Measurements from ENCODE around the gene MRPS10.

The MRPS10 gene

GRCh38 chr6:42217519-42218367 lies at the start of gene MRPS10:
TSS of gene MRPS10 (minus strand) at chr6:42217861. CDS start at chr6:42217849, 12 bp downstream.
- no peaks in the 10 kb centered on the region for H3K27me3 Mint-ChIP-seq
- no peaks in the 10 kb centered on the region for H3K9me3 Mint-ChIP-seq (ENCODE audit: low read depth)
- peaks cover 2% of the 10 kb centered on the region for H3K36me3 Mint-ChIP-seq
- peak within 1 kb of the TSS; percentile 98 for H3K4me3 Mint-ChIP-seq
- H3K4me1 Mint-ChIP-seq (ENCODE audit: low read depth): peaks cover 28% of the 10 kb centered on the region
- H3K27ac Mint-ChIP-seq: peak within 1 kb of the TSS; percentile 98

- H3K27me3 Mint-ChIP-seq: no peaks in the 10 kb centered on the region
- peaks cover 15% of the 10 kb centered on the region for H3K4me1 Mint-ChIP-seq (ENCODE audit: low read depth)
- H3K4me3 Mint-ChIP-seq: no peak overlapping the region
- H3K27ac Mint-ChIP-seq: no peak overlapping the region
- no peaks in the 10 kb centered on the region for H3K9me3 Mint-ChIP-seq (ENCODE audit: low read depth)
- peaks cover 18% of the 10 kb centered on the region for H3K36me3 Mint-ChIP-seq
Observed at GRCh38 chr6:42266538-42266937, 48.9 kb upstream of the MRPS10 start.

- no peak overlapping the region for H3K4me3 Mint-ChIP-seq
- H3K4me1 Mint-ChIP-seq (ENCODE audit: low read depth): peaks cover 14% of the 10 kb centered on the region
- no peaks in the 10 kb centered on the region for H3K9me3 Mint-ChIP-seq (ENCODE audit: low read depth)
- peaks cover 13% of the 10 kb centered on the region for H3K36me3 Mint-ChIP-seq
- no peaks in the 10 kb centered on the region for H3K27me3 Mint-ChIP-seq
- H3K27ac Mint-ChIP-seq: no peak overlapping the region
Observed at GRCh38 chr6:42264852-42265390, 47.3 kb upstream of the MRPS10 start.

GRCh38 chr6:42264162-42264851 lies 46.6 kb upstream of the MRPS10 start:
- no peaks in the 10 kb centered on the region for H3K9me3 Mint-ChIP-seq (ENCODE audit: low read depth)
- no peak overlapping the region for H3K27ac Mint-ChIP-seq
- H3K36me3 Mint-ChIP-seq: peaks cover 13% of the 10 kb centered on the region
- H3K27me3 Mint-ChIP-seq: no peaks in the 10 kb centered on the region
- no peak overlapping the region for H3K4me3 Mint-ChIP-seq
- peaks cover 9% of the 10 kb centered on the region for H3K4me1 Mint-ChIP-seq (ENCODE audit: low read depth)

- Mint-ChIP-seq H3K4me3 (no peak overlapping the region), H3K36me3 (peaks cover 13% of the 10 kb centered on the region), H3K27me3 (no peaks in the 10 kb centered on the region), H3K4me1 (ENCODE audit: low read depth) (peaks cover 8% of the 10 kb centered on the region), H3K9me3 (ENCODE audit: low read depth) (no peaks in the 10 kb centered on the region), H3K27ac (no peak overlapping the region)
Observed at GRCh38 chr6:42263165-42263728, 45.6 kb upstream of the MRPS10 start.

GRCh38 chr6:42260972-42261371 lies 43.3 kb upstream of the MRPS10 start:
- H3K4me3 Mint-ChIP-seq: no peak overlapping the region
- H3K27ac Mint-ChIP-seq: no peak overlapping the region
- H3K36me3 Mint-ChIP-seq: peaks cover 6% of the 10 kb centered on the region
- no peaks in the 10 kb centered on the region for H3K27me3 Mint-ChIP-seq
- H3K4me1 Mint-ChIP-seq (ENCODE audit: low read depth): peaks cover 7% of the 10 kb centered on the region
- no peaks in the 10 kb centered on the region for H3K9me3 Mint-ChIP-seq (ENCODE audit: low read depth)

- H3K9me3 Mint-ChIP-seq (ENCODE audit: low read depth): no peaks in the 10 kb centered on the region
- peaks cover 7% of the 10 kb centered on the region for H3K4me1 Mint-ChIP-seq (ENCODE audit: low read depth)
- H3K4me3 Mint-ChIP-seq: no peak overlapping the region
- H3K36me3 Mint-ChIP-seq: peaks cover 6% of the 10 kb centered on the region
- no peak overlapping the region for H3K27ac Mint-ChIP-seq
- H3K27me3 Mint-ChIP-seq: no peaks in the 10 kb centered on the region
Observed at GRCh38 chr6:42260396-42260888, 42.8 kb upstream of the MRPS10 start.

- H3K27ac Mint-ChIP-seq: no peak overlapping the region
- peaks cover 7% of the 10 kb centered on the region for H3K4me1 Mint-ChIP-seq (ENCODE audit: low read depth)
- no peak overlapping the region for H3K4me3 Mint-ChIP-seq
- no peaks in the 10 kb centered on the region for H3K9me3 Mint-ChIP-seq (ENCODE audit: low read depth)
- H3K36me3 Mint-ChIP-seq: peaks cover 6% of the 10 kb centered on the region
- no peaks in the 10 kb centered on the region for H3K27me3 Mint-ChIP-seq
Observed at GRCh38 chr6:42259841-42260395, 42.3 kb upstream of the MRPS10 start.

- H3K9me3 Mint-ChIP-seq (ENCODE audit: low read depth): no peaks in the 10 kb centered on the region
- no peak overlapping the region for H3K27ac Mint-ChIP-seq
- no peaks in the 10 kb centered on the region for H3K27me3 Mint-ChIP-seq
- H3K4me3 Mint-ChIP-seq: no peak overlapping the region
- peaks cover 6% of the 10 kb centered on the region for H3K36me3 Mint-ChIP-seq
- H3K4me1 Mint-ChIP-seq (ENCODE audit: low read depth): peaks cover 7% of the 10 kb centered on the region
Observed at GRCh38 chr6:42259286-42259685, 41.6 kb upstream of the MRPS10 start.

GRCh38 chr6:42257614-42258013 lies 40.0 kb upstream of the MRPS10 start:
- H3K9me3 Mint-ChIP-seq (ENCODE audit: low read depth): no peaks in the 10 kb centered on the region
- no peak overlapping the region for H3K27ac Mint-ChIP-seq
- peaks cover 7% of the 10 kb centered on the region for H3K4me1 Mint-ChIP-seq (ENCODE audit: low read depth)
- no peak overlapping the region for H3K4me3 Mint-ChIP-seq
- peaks cover 6% of the 10 kb centered on the region for H3K36me3 Mint-ChIP-seq
- H3K27me3 Mint-ChIP-seq: no peaks in the 10 kb centered on the region

- Mint-ChIP-seq H3K36me3 (peaks cover 4% of the 10 kb centered on the region), H3K4me3 (no peak overlapping the region), H3K27me3 (no peaks in the 10 kb centered on the region), H3K27ac (no peak overlapping the region), H3K4me1 (ENCODE audit: low read depth) (peaks cover 7% of the 10 kb centered on the region), H3K9me3 (ENCODE audit: low read depth) (no peaks in the 10 kb centered on the region)
Observed at GRCh38 chr6:42257063-42257462, 39.4 kb upstream of the MRPS10 start.

- Mint-ChIP-seq H3K9me3 (ENCODE audit: low read depth) (no peaks in the 10 kb centered on the region), H3K4me3 (no peak overlapping the region), H3K27me3 (no peaks in the 10 kb centered on the region), H3K36me3 (peaks cover 5% of the 10 kb centered on the region), H3K27ac (no peak overlapping the region), H3K4me1 (ENCODE audit: low read depth) (peaks cover 1% of the 10 kb centered on the region)
Observed at GRCh38 chr6:42255050-42255449, 37.4 kb upstream of the MRPS10 start.

- Mint-ChIP-seq H3K36me3 (peaks cover 5% of the 10 kb centered on the region), H3K4me3 (no peak overlapping the region), H3K27ac (no peak overlapping the region), H3K27me3 (no peaks in the 10 kb centered on the region), H3K9me3 (ENCODE audit: low read depth) (no peaks in the 10 kb centered on the region), H3K4me1 (ENCODE audit: low read depth) (peaks cover 1% of the 10 kb centered on the region)
Observed at GRCh38 chr6:42254505-42254904, 36.8 kb upstream of the MRPS10 start.

- no peak overlapping the region for H3K4me3 Mint-ChIP-seq
- no peaks in the 10 kb centered on the region for H3K27me3 Mint-ChIP-seq
- no peak overlapping the region for H3K27ac Mint-ChIP-seq
- H3K36me3 Mint-ChIP-seq: peaks cover 5% of the 10 kb centered on the region
- peaks cover 1% of the 10 kb centered on the region for H3K4me1 Mint-ChIP-seq (ENCODE audit: low read depth)
- no peaks in the 10 kb centered on the region for H3K9me3 Mint-ChIP-seq (ENCODE audit: low read depth)
Observed at GRCh38 chr6:42251911-42252637, 34.4 kb upstream of the MRPS10 start.
